A673 (cell line): Measurements from ENCODE around the gene CABLES1.

Experiments used
- EZH2 ChIP-seq: fragments of 200-600 bp; sonication (generic); IDR thresholded peaks from 2 replicates; pipeline ENCODE4 v1.6.1; 2017; ENCODE audit warnings: borderline replicate concordance, low read depth, mild to moderate bottlenecking, mixed read lengths, antibody characterized with exemption, low read length; ENCODE audit not compliant: poor library complexity, severe bottlenecking
- TF ChIP-seq, protein P1 (sequence below): fragments of 300-800, 200-600 bp; sonication (generic); conservative IDR thresholded peaks from 2 replicates; pipeline ENCODE4 v1.5.1; 2017; ENCODE audit warnings: low read depth, mild to moderate bottlenecking, antibody characterized with exemption, low read length, moderate library complexity, mixed read lengths

DNA sequence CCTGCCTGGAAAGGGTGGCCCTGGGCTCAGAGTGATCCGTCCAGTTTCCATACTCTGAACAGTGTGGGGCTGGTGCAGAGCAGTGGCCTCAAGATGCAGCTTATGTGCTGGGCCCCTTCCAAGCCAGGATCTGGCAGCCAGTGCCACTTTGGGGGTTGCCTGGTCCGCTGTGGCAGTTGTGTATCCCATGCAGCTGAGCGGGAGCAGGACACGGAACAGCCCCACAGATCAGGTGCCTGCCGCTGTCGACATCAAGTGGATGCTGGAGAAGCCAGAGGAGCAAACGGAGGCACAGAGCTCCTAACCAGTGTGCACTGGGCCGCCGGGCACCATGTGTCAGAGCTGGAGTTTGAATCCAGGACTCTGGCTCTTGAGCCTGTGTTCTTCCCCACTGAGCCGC is 112.0 kb downstream of the CABLES1 start:
- TF ChIP-seq, protein P1, sequence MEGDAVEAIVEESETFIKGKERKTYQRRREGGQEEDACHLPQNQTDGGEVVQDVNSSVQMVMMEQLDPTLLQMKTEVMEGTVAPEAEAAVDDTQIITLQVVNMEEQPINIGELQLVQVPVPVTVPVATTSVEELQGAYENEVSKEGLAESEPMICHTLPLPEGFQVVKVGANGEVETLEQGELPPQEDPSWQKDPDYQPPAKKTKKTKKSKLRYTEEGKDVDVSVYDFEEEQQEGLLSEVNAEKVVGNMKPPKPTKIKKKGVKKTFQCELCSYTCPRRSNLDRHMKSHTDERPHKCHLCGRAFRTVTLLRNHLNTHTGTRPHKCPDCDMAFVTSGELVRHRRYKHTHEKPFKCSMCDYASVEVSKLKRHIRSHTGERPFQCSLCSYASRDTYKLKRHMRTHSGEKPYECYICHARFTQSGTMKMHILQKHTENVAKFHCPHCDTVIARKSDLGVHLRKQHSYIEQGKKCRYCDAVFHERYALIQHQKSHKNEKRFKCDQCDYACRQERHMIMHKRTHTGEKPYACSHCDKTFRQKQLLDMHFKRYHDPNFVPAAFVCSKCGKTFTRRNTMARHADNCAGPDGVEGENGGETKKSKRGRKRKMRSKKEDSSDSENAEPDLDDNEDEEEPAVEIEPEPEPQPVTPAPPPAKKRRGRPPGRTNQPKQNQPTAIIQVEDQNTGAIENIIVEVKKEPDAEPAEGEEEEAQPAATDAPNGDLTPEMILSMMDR, result no peak
- TF ChIP-seq EZH2, result no peak
